Gastrocnemius medialis (tissue), 4 donors: ENCODE data around the gene FOXG1. TPM values are rescaled to one million over a fixed set of nuclear protein-coding genes. Genes with fewer than 3 reads are reported as not detected.

ENCODE experiments used
- ATAC-seq, 2 donors: fragments of 150-250 bp; one replicate each; pipeline ENCODE4 v1.9.1; 2016
- DNase-seq, 2 donors: peaks; one replicate each; pipeline ENCODE4 v3.0.0-alpha.2; 2019
- H3K27ac ChIP-seq, 4 donors: fragments of 200-600 bp; sonication (generic); 1 replicate in 1 of 4; 2 replicates in 3 of 4; pipeline ENCODE4 v1.5.1; 2016 to 2018; ENCODE audit warnings: mild to moderate bottlenecking in 2 of 4, moderate library complexity in 1 of 4
- H3K27me3 ChIP-seq, 3 donors: fragments of 200-600 bp; sonication (generic) in 2 of 3; 1 replicate in 1 of 3; 2 replicates in 2 of 3; pipeline versions ENCODE4 v1.5.1 to v1.6.0; 2016 to 2019; ENCODE audit warnings: mild to moderate bottlenecking in 1 of 3, moderate library complexity in 1 of 3
- H3K36me3 ChIP-seq, 2 donors: fragments of 200-600 bp; sonication (generic) in 1 of 2; one replicate each; pipeline ENCODE4 v1.5.1; 2017 to 2018
- H3K4me1 ChIP-seq, 2 donors: fragments of 200-600 bp; sonication (generic) in 1 of 2; one replicate each; pipeline ENCODE4 v1.5.1; 2016 to 2017; ENCODE audit warnings: mild to moderate bottlenecking in 2 of 2
- H3K4me3 ChIP-seq, 4 donors: fragments of 200-600 bp; sonication (generic) in 3 of 4; 1 replicate in 1 of 4; 2 replicates in 3 of 4; pipeline ENCODE4 v1.5.1; 2016 to 2019; ENCODE audit warnings: mild to moderate bottlenecking in 2 of 4
- H3K9me3 ChIP-seq, 3 donors: fragments of 200-600 bp; sonication (generic) in 2 of 3; 1 replicate in 1 of 3; 2 replicates in 2 of 3; pipeline ENCODE4 v1.5.1; 2016 to 2019
- CTCF ChIP-seq, 5 experiments: fragments of 450-650 bp in 3 of 5; fragments of 200-600 bp in 2 of 5; sonication (generic) in 2 of 5; IDR thresholded peaks in 4 of 5; conservative IDR thresholded peaks in 1 of 5; 1 replicate in 4 of 5; 2 replicates in 1 of 5; pipeline ENCODE4 v1.5.1; 2016 to 2019; ENCODE audit warnings: antibody characterized with exemption in 5 of 5, mild to moderate bottlenecking in 3 of 5, moderate library complexity in 3 of 5
- POLR2A ChIP-seq, 2 donors: fragments of 450-650 bp; IDR thresholded peaks; one replicate each; pipeline ENCODE4 v1.6.1; 2017; ENCODE audit warnings: antibody characterized with exemption in 2 of 2, mild to moderate bottlenecking in 2 of 2, moderate library complexity in 2 of 2
- in situ Hi-C, 4 donors: fragments of 200-750 bp; cut with MboI; loops; one replicate each; pipeline versions ENCODE4 v1.15.0 to v1.8.0; 2017; ENCODE audit warnings: low sequenced_read_pairs in 4 of 4
- intact Hi-C: fragments of 100-400 bp; cut with DNase I; formaldehyde crosslinking; loops from one replicate; pipeline ENCODE4 v1.15.1; 2023; ENCODE audit warnings: low total_unique reads
- total RNA-seq, 4 donors: library from RNA; depleted of rRNA; stranded (reverse); fragments of >200 nt; gene quantifications; one replicate each; pipeline versions ENCODE4 v1.1.0 to v1.2.3, GENCODE V29; 2016

The FOXG1 gene
- total RNA-seq, 4 donors from 2014 or later: not detected

- in situ Hi-C loops: loop anchor here in 2 of 4 donors (25.0 kb wide), 2 partner anchors 778 to 1453 kb away; no protein-coding TSS in a partner anchor
- no peak overlapping the region for H3K27ac ChIP-seq
- TF ChIP-seq POLR2A (IDR thresholded peaks at IDR 0.05): no peak
- TF ChIP-seq CTCF (IDR thresholded peaks at IDR 0.05 in 4 of 5, conservative IDR thresholded peaks at IDR 0.05 in 1 of 5): no peak
- no peaks in the 10 kb centered on the region for H3K36me3 ChIP-seq
- H3K9me3 ChIP-seq: no peaks in the 10 kb centered on the region
- intact Hi-C loops: no loop called here
- H3K4me1 ChIP-seq: no peaks in the 10 kb centered on the region
- H3K27me3 ChIP-seq: peaks cover 96 to 100% (median 97%) of the 10 kb centered on the region in 3 donors
- no peak for DNase-seq
- H3K4me3 ChIP-seq: peak overlapping the region in 1 of 4 donors; percentile 40
- no peak for ATAC-seq
Observed at GRCh38 chr14:28759653-28760313, 6.8 kb upstream of the FOXG1 start.

- peaks cover 0 to 1% of the 10 kb centered on the region in 2 donors for H3K4me1 ChIP-seq
- ATAC-seq (no peak), DNase-seq (no peak)
- H3K4me3 ChIP-seq: no peak overlapping the region
- TF ChIP-seq CTCF (IDR thresholded peaks at IDR 0.05 in 4 of 5, conservative IDR thresholded peaks at IDR 0.05 in 1 of 5): no peak
- no peak for TF ChIP-seq POLR2A (IDR thresholded peaks at IDR 0.05)
- H3K9me3 ChIP-seq: no peaks in the 10 kb centered on the region
- intact Hi-C loops: no loop called here
- peaks cover 96 to 100% (median 97%) of the 10 kb centered on the region in 3 donors for H3K27me3 ChIP-seq
- in situ Hi-C loops: loop anchor here in 2 of 4 donors (25.0 kb wide), 2 partner anchors 777 to 1452 kb away; no protein-coding TSS in a partner anchor
- no peaks in the 10 kb centered on the region for H3K36me3 ChIP-seq
- H3K27ac ChIP-seq: no peak overlapping the region
Observed at GRCh38 chr14:28760431-28760996, 6.1 kb upstream of the FOXG1 start.

- Histone ChIP-seq H3K4me3 (no peak overlapping the region), H3K36me3 (no peaks in the 10 kb centered on the region), H3K9me3 (no peaks in the 10 kb centered on the region), H3K27me3 (peaks cover 92 to 100% (median 97%) of the 10 kb centered on the region in 3 donors), H3K4me1 (peaks cover 0 to 3% of the 10 kb centered on the region in 2 donors), H3K27ac (no peak overlapping the region)
- DNase-seq (no peak), ATAC-seq (no peak)
- no peak for TF ChIP-seq CTCF (IDR thresholded peaks at IDR 0.05 in 4 of 5, conservative IDR thresholded peaks at IDR 0.05 in 1 of 5)
- TF ChIP-seq POLR2A (IDR thresholded peaks at IDR 0.05): no peak
- intact Hi-C loops: no loop called here
- in situ Hi-C loops: loop anchor here in 2 of 4 donors (25.0 kb wide), 2 partner anchors 776 to 1451 kb away; no protein-coding TSS in a partner anchor
Observed at GRCh38 chr14:28761438-28762291, 4.9 kb upstream of the FOXG1 start.

- Histone ChIP-seq H3K4me1 (peaks cover 0 to 3% of the 10 kb centered on the region in 2 donors), H3K27me3 (peaks cover 85 to 95% (median 92%) of the 10 kb centered on the region in 3 donors), H3K4me3 (no peak overlapping the region), H3K36me3 (no peaks in the 10 kb centered on the region), H3K27ac (no peak overlapping the region), H3K9me3 (no peaks in the 10 kb centered on the region)
- TF ChIP-seq POLR2A (IDR thresholded peaks at IDR 0.05) (no peak), CTCF (IDR thresholded peaks at IDR 0.05 in 4 of 5, conservative IDR thresholded peaks at IDR 0.05 in 1 of 5) (no peak)
- ATAC-seq (no peak), DNase-seq (no peak)
- in situ Hi-C loops (loop anchor here in 2 of 4 donors (25.0 kb wide), 2 partner anchors 775 to 1450 kb away; no protein-coding TSS in a partner anchor), intact Hi-C loops (no loop called here)
Observed at GRCh38 chr14:28762303-28762954, 4.2 kb upstream of the FOXG1 start.
